HEK293 (cell line): ENCODE measurements around the gene PRKCD.

Experiments
- CTCF ChIP-seq: fragments of 450-650 bp; formaldehyde crosslinking; IDR thresholded peaks from 2 replicates; pipeline ENCODE4 v1.5.1; 2016; ENCODE audit warnings: missing biosample characterization, missing genetic modification characterization
- MYNN ChIP-seq: fragments of 450-650 bp; formaldehyde crosslinking; IDR thresholded peaks from 2 replicates; pipeline ENCODE4 v1.5.1; 2016; ENCODE audit warnings: missing biosample characterization, missing genetic modification characterization, borderline replicate concordance
- PRDM6 ChIP-seq: fragments of 450-650 bp; formaldehyde crosslinking; IDR thresholded peaks from 2 replicates; pipeline ENCODE4 v1.5.1; 2017; ENCODE audit warnings: missing biosample characterization, missing genetic modification characterization
- YY1 ChIP-seq: fragments of 450-650 bp; formaldehyde crosslinking; IDR thresholded peaks from 2 replicates; pipeline ENCODE4 v1.5.1; 2018; ENCODE audit warnings: missing biosample characterization, missing genetic modification characterization
- ZIC2 ChIP-seq: fragments of 450-650 bp; formaldehyde crosslinking; IDR thresholded peaks from 2 replicates; pipeline ENCODE4 v1.5.1; 2016; ENCODE audit warnings: missing biosample characterization, missing genetic modification characterization
- ZNF10 ChIP-seq: fragments of 450-650 bp; formaldehyde crosslinking; IDR thresholded peaks from 2 replicates; pipeline ENCODE4 v1.5.1; 2017; ENCODE audit warnings: missing biosample characterization, missing genetic modification characterization
- ZNF132 ChIP-seq: fragments of 450-650 bp; formaldehyde crosslinking; IDR thresholded peaks from 2 replicates; pipeline ENCODE4 v1.5.1; 2017; ENCODE audit warnings: missing biosample characterization, missing genetic modification characterization, borderline replicate concordance
- ZNF24 ChIP-seq: fragments of 450-650 bp; formaldehyde crosslinking; IDR thresholded peaks from 2 replicates; pipeline ENCODE4 v1.5.1; 2016; ENCODE audit warnings: missing biosample characterization, missing genetic modification characterization
- ZNF37A ChIP-seq: fragments of 450-650 bp; IDR thresholded peaks from 2 replicates; pipeline ENCODE4 v1.5.1; 2018; ENCODE audit warnings: missing biosample characterization, missing genetic modification characterization
- ZNF558 ChIP-seq: fragments of 450-650 bp; formaldehyde crosslinking; IDR thresholded peaks from 2 replicates; pipeline ENCODE4 v1.5.1; 2016; ENCODE audit warnings: missing biosample characterization, missing genetic modification characterization
- ZNF596 ChIP-seq: fragments of 450-650 bp; IDR thresholded peaks from 2 replicates; pipeline ENCODE4 v1.5.0; 2018; ENCODE audit warnings: missing biosample characterization, mild to moderate bottlenecking, missing genetic modification characterization, moderate library complexity
- ZNF610 ChIP-seq: fragments of 450-650 bp; formaldehyde crosslinking; IDR thresholded peaks from 2 replicates; pipeline ENCODE4 v1.5.1; 2016; ENCODE audit warnings: missing biosample characterization, missing genetic modification characterization, borderline replicate concordance
- ZNF768 ChIP-seq: fragments of 450-650 bp; formaldehyde crosslinking; IDR thresholded peaks from 2 replicates; pipeline ENCODE4 v1.5.1; 2018; ENCODE audit warnings: missing biosample characterization, mild to moderate bottlenecking, missing genetic modification characterization
- ZSCAN18 ChIP-seq: fragments of 450-650 bp; formaldehyde crosslinking; IDR thresholded peaks from 2 replicates; pipeline ENCODE4 v1.5.1; 2016; ENCODE audit warnings: missing biosample characterization, missing genetic modification characterization

GRCh38 chr3:53198256-53198977, 37.4 kb downstream of the PRKCD start:
- TF ChIP-seq MYNN (tag by site-specific recombination) (no peak), ZIC2 (tag by site-specific recombination) (no peak), YY1 (no peak), CTCF (tag by site-specific recombination) (peak; percentile 41; the same call in 1 of the 2 replicates), PRDM6 (tag by site-specific recombination) (no peak), ZNF10 (tag by site-specific recombination) (no peak), ZNF768 (tag by site-specific recombination) (no peak), ZNF558 (tag by site-specific recombination) (no peak), ZNF24 (tag by site-specific recombination) (no peak), ZNF37A (tag by site-specific recombination) (no peak), ZNF610 (tag by site-specific recombination) (no peak), ZNF132 (tag by site-specific recombination) (no peak), ZSCAN18 (tag by site-specific recombination) (no peak), ZNF596 (tag by site-specific recombination) (no peak)
